H1 (cell line): Measurements from ENCODE around the gene MARCHF9. TPM values are rescaled to one million over a fixed set of nuclear protein-coding genes. Genes with fewer than 3 reads are reported as not detected.

Experiments used
- E2F6 ChIP-seq: IDR thresholded peaks from 2 replicates; pipeline ENCODE4 v1.6.1; 2012; ENCODE audit warnings: inconsistent platforms
- JUN ChIP-seq: IDR thresholded peaks from 2 replicates; pipeline ENCODE4 v1.6.1; 2011; ENCODE audit warnings: low read depth, mild to moderate bottlenecking, improper control_type of control experiment, low read length
- MAFK ChIP-seq: IDR thresholded peaks from 2 replicates; pipeline ENCODE4 v1.6.1; 2012; ENCODE audit warnings: low read depth, mild to moderate bottlenecking, improper control_type of control experiment, low read length
- NRF1 ChIP-seq: IDR thresholded peaks from 2 replicates; pipeline ENCODE4 v1.6.1; 2011; ENCODE audit warnings: mild to moderate bottlenecking, low read depth, low read length, improper control_type of control experiment
- SIRT6 ChIP-seq: IDR thresholded peaks from one replicate; pipeline ENCODE4 v1.7.1; 2012; ENCODE audit warnings: low read length, inconsistent platforms
- SIX5 ChIP-seq: IDR thresholded peaks from 2 replicates; pipeline ENCODE4 v1.6.1; 2011; ENCODE audit warnings: mild to moderate bottlenecking, low read depth, low read length
- ZNF274 ChIP-seq: IDR thresholded peaks from 2 replicates; pipeline ENCODE4 v1.7.0; 2012; ENCODE audit warnings: low read length, borderline replicate concordance; ENCODE audit errors: extremely low read depth
- polyA plus RNA-seq, 7 experiments: library from polyadenylated mRNA; depleted of rRNA in 3 of 7; stranded (reverse) in 5 of 7; unstranded in 2 of 7; fragments of >200 nt in 5 of 7; fragments of 200-250 nt in 2 of 7; gene quantifications; 1 replicate in 5 of 7; 2 replicates in 1 of 7; 4 replicates in 1 of 7; pipeline versions ENCODE4 v1.2.1 to v1.2.3, GENCODE V29; 2011 to 2013; ENCODE audit warnings: missing spikeins in 2 of 7, mixed read lengths in 2 of 7
- total RNA-seq: library from RNA; stranded (reverse); fragmentation: NEBNext Ultra II Directional; extraction: Animal tissue kit (Norgen Biotek cat#: 25700); gene quantifications from 2 replicates; pipeline ENCODE4 v1.2.1, GENCODE V29; 2021

Gene MARCHF9
- total and polyA plus RNA-seq, 2 of the 8 experiments (the other 6 are each of a cell fraction or from before 2014, with no cell fraction given) = 6.4 to 7.8 TPM

GRCh38 chr12:57777911-57778310 is 23.0 kb downstream of the MARCHF9 start (continued):
- TF ChIP-seq ZNF274 (no peak), E2F6 (no peak), SIX5 (no peak), SIRT6 (no peak), NRF1 (no peak), MAFK (no peak), JUN (no peak)
